HCT116 (cell line): ENCODE data around the gene MUC20. TPM values are rescaled to one million over a fixed set of nuclear protein-coding genes. Genes with fewer than 3 reads are reported as not detected.
"Not testable (repeated sequence)": the region's sequence is repeated elsewhere in the genome, so short reads cannot be mapped to it uniquely, and the experiment has no call there.

Experiments
- ATAC-seq: fragments of 200-7000 bp; cut with Tn5 transposase; 2 replicates; pipeline ENCODE4 v1.9.1; 2020; ENCODE audit warnings: mild to moderate bottlenecking, moderate library complexity
- BruUV-seq: library from RNA; stranded (reverse); fragments of 400-500 nt; replicated peaks from 2 replicates; lab custom pipeline; 2021; lab: Mats Ljungman, UMichigan
- CTCF ChIA-PET: fragments of 300-600 bp; sonication (Branson Sonifier 250); formaldehyde crosslinking; loops from one replicate; lab custom pipeline; 2021; ENCODE audit warnings: antibody characterized with exemption; lab: Charles Lee
- POLR2A ChIA-PET: fragments of 300-600, 350-600 bp; sonication (Branson Sonifier 250); formaldehyde crosslinking; loops from one replicate; lab custom pipeline; 2021; ENCODE audit warnings: antibody characterized with exemption; lab: Charles Lee
- RAD21 ChIA-PET, 2 experiments: fragments of 300-600 bp; sonication (Branson Sonifier 250); formaldehyde crosslinking; loops; one replicate each; lab custom pipeline; 2023; ENCODE audit warnings: low total read pairs in 2 of 2; ENCODE audit not compliant: uncharacterized antibody in 2 of 2, unreplicated experiment in 2 of 2, low non-redundant PET in 1 of 2; lab: Charles Lee
- DNase-seq: peaks from one replicate; pipeline ENCODE4 v3.0.0-alpha.2; 2010; ENCODE audit warnings: low read depth, low spot score
- H2AFZ ChIP-seq: fragments of 200-600 bp; shearing (Covaris generic), sonication (generic); 2 replicates; pipeline ENCODE4 v1.6.1; 2017; ENCODE audit warnings: low read depth, mixed run types, mixed read lengths, antibody characterized with exemption, low read length; ENCODE audit not compliant: poor library complexity, severe bottlenecking
- H3K27ac ChIP-seq: 2 replicates; pipeline ENCODE4 v1.5.1; 2012; ENCODE audit warnings: low read depth, low read length
- H3K27me3 ChIP-seq: fragments of 200-600 bp; sonication (generic); 2 replicates; pipeline ENCODE4 v1.6.1; 2016; ENCODE audit warnings: mixed run types, low read length, mixed read lengths; ENCODE audit not compliant: insufficient read depth
- H3K36me3 ChIP-seq, 2 experiments: fragments of 200-500 bp in 1 of 2; fragments of 200-600 bp in 1 of 2; sonication (Bioruptor generic) in 1 of 2; sonication (generic) in 1 of 2; 2 replicates each; pipeline versions ENCODE4 v1.5.1 to v1.6.1; 2014 to 2016; ENCODE audit warnings: low read length in 2 of 2, inconsistent platforms in 1 of 2, mixed read lengths in 1 of 2, mixed run types in 1 of 2; ENCODE audit not compliant: insufficient read depth in 2 of 2, control insufficient read depth in 1 of 2
- H3K4me1 ChIP-seq, 2 experiments: fragments of 200-600 bp in 1 of 2; sonication (generic) in 1 of 2; 2 replicates each; pipeline versions ENCODE4 v1.5.1 to v1.6.1; 2012 to 2017; ENCODE audit warnings: low read length in 2 of 2, inconsistent platforms in 1 of 2, mild to moderate bottlenecking in 1 of 2, mixed read lengths in 1 of 2, mixed run types in 1 of 2, moderate library complexity in 1 of 2; ENCODE audit not compliant: insufficient read depth in 2 of 2, control insufficient read depth in 1 of 2
- H3K4me2 ChIP-seq: fragments of 200-600 bp; sonication (generic); 2 replicates; pipeline ENCODE4 v1.6.1; 2017; ENCODE audit warnings: mixed run types, low read length, mixed read lengths
- H3K4me3 ChIP-seq, 2 experiments: fragments of 200-600 bp in 1 of 2; sonication (generic) in 1 of 2; replicated peaks in 1 of 2; 2 replicates each; pipeline ENCODE4 v1.5.1; 2011 to 2016; ENCODE audit warnings: low read length in 2 of 2, control low read depth in 1 of 2, low read depth in 1 of 2, mild to moderate bottlenecking in 1 of 2, mixed read lengths in 1 of 2, mixed run types in 1 of 2
- H3K79me2 ChIP-seq: fragments of 200-600 bp; sonication (generic); 2 replicates; pipeline ENCODE4 v1.6.1; 2017; ENCODE audit warnings: mild to moderate bottlenecking, mixed run types, low read length, moderate library complexity, mixed read lengths; ENCODE audit not compliant: insufficient read depth
- H3K9ac ChIP-seq: fragments of 200-600 bp; sonication (generic); 2 replicates; pipeline ENCODE4 v1.6.1; 2016; ENCODE audit warnings: low read length, mixed read lengths
- H3K9me2 ChIP-seq: fragments of 200-600 bp; sonication (generic), shearing (Covaris generic); 2 replicates; pipeline ENCODE4 v1.6.1; 2017; ENCODE audit warnings: mixed run types, mild to moderate bottlenecking, moderate library complexity; ENCODE audit not compliant: insufficient read depth
- H3K9me3 ChIP-seq, 2 experiments: fragments of 200-500 bp in 1 of 2; fragments of 200-600 bp in 1 of 2; sonication (Bioruptor generic) in 1 of 2; sonication (generic) in 1 of 2; 2 replicates each; pipeline ENCODE4 v1.6.1; 2014 to 2017; ENCODE audit warnings: low read length in 2 of 2, mixed read lengths in 2 of 2, inconsistent platforms in 1 of 2, low read depth in 1 of 2, mild to moderate bottlenecking in 1 of 2, mixed run types in 1 of 2, moderate library complexity in 1 of 2; ENCODE audit not compliant: control insufficient read depth in 1 of 2, insufficient read depth in 1 of 2
- H4K20me1 ChIP-seq: fragments of 200-600 bp; sonication (generic), shearing (Covaris generic); 2 replicates; pipeline ENCODE4 v1.6.1; 2017; ENCODE audit warnings: mixed run types, mild to moderate bottlenecking, moderate library complexity; ENCODE audit not compliant: insufficient read depth
- intact Hi-C: fragments of 100-400 bp; cut with micrococcal nuclease; formaldehyde crosslinking; loops from 2 replicates; pipeline ENCODE4 v1.10.0; 2022
- microRNA counts: library from miRNA; unstranded; fragments of <30 nt; microRNA quantifications from one replicate; lab custom pipeline; 2015
- microRNA-seq: library from miRNA; unstranded; fragments of <30 nt; microRNA quantifications from one replicate; pipeline ENCODE4, GENCODE V29; 2016; ENCODE audit warnings: borderline number of aligned reads
- total RNA-seq: library from RNA; stranded (reverse); gene quantifications from one replicate; pipeline ENCODE4 v1.2.1, GENCODE V29; 2021; ENCODE audit not compliant: unreplicated experiment

Gene MUC20
- total RNA-seq, 1 experiment from 2014 or later, result 2.4 TPM

DNA sequence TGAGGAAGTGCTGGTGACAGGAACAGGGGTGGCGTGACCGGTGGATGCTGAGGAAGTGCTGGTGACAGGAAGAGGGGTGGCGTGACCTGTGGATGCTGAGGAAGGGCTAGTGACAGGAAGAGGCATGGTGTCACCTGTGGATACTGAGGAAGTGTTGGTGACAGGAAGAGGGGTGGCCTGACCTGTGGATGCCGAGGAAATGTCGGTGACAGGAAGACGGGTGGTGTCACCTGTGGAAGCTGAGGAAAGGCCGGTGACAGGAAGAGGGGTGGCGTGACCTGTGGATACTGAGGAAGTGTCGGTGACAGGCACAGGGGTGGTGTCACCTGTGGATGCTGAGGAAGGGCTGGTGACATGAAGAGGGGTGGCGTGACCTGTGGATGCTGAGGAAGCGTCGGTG lies 60.5 kb downstream of the MUC20 start:
- H3K27ac ChIP-seq, BruUV-seq, H3K36me3 ChIP-seq, H3K4me2 ChIP-seq, H3K79me2 ChIP-seq, intact Hi-C loops, H3K9me3 ChIP-seq, H4K20me1 ChIP-seq, POLR2A ChIA-PET, ATAC-seq, H3K27me3 ChIP-seq, DNase-seq, H2AFZ ChIP-seq, RAD21 ChIA-PET, H3K9me2 ChIP-seq, H3K4me1 ChIP-seq, H3K4me3 ChIP-seq, H3K9ac ChIP-seq, CTCF ChIA-PET: not testable (repeated sequence)

MicroRNAs encoded within 50 kb of the gene (microRNA counts, 767-probe panel; counts per million panel counts)
- microRNA hsa-miR-570-3p (lab: Ali Mortazavi, UCI), result not detected

Small RNAs within 50 kb of the gene (microRNA-seq; reads per million reads assigned to microRNA genes)
- gene MIR570, result 2.4 reads per million

Other genes starting within 250 kb of the MUC20 start
- gene PPP1R2, start 177.7 kb upstream of the MUC20 start, total RNA-seq, result 46.1 TPM
- 0.76 TPM for gene APOD, start 137.0 kb upstream of the MUC20 start, total RNA-seq
- gene MUC4, start 91.0 kb downstream of the MUC20 start, total RNA-seq, result 0.64 TPM
- 55.1 TPM for gene TNK2, start 187.6 kb downstream of the MUC20 start, total RNA-seq